Forelimb muscle (tissue), 1 donor: ENCODE measurements around the gene COLGALT1. TPM values are rescaled to one million over a fixed set of nuclear protein-coding genes. Genes with fewer than 3 reads are reported as not detected.
"Not testable (repeated sequence)": the region's sequence is repeated elsewhere in the genome, so short reads cannot be mapped to it uniquely, and the experiment has no call there.

Source experiments
- DNase-seq: peaks from one replicate; pipeline ENCODE4 v3.0.0-alpha.2; 2013; ENCODE audit warnings: low read depth
- polyA plus RNA-seq: library from polyadenylated mRNA; unstranded; fragments of 120-200 nt; gene quantifications from one replicate; pipeline ENCODE4 v1.2.1, GENCODE V29; 2013; ENCODE audit not compliant: insufficient read length

The COLGALT1 gene
- polyA plus RNA-seq, 1 donor: 67.4 TPM

DNA sequence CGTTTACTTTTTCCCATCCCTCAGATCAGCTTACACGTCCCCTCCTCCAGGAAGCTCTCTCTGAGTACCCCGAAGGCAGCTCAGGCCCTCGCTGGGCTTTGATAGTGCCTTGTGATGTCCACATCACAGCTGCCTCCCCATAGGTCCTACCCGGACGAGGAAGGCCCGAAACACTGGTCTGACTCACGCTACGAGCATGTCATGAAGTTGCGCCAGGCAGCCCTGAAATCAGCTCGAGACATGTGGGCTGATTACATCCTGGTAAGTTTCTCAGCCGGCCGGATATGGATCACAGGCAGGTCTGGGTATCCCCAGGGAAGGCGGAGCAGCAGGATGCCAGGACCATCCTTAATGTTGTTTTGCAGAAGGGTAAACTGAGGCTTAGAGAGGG, 4.8 kb downstream of the COLGALT1 start:
- no peak for DNase-seq

GRCh38 chr19:17562097-17562496, 6.6 kb downstream of the COLGALT1 start:
- no peak for DNase-seq

DNA sequence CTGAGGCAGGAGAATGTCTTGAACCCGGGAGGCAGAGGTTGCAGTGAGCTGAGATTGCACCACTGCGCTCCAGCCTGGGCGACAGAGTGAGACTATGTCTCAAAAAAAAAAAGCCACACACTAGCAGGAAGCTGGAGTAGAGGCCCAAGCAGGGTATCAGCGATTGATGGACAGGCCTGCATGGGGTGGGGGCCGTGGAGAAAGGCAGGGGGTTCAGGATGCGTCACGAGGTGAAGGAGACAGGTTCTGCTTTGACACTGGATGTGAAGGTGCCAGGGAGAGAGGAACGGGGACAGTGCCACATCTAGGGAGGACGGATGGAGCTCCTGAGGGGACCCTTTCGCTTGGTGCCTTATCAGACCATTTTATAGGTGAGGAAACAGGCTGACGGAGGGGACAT, 7.1 kb downstream of the COLGALT1 start:
- DNase-seq: no peak

DNA sequence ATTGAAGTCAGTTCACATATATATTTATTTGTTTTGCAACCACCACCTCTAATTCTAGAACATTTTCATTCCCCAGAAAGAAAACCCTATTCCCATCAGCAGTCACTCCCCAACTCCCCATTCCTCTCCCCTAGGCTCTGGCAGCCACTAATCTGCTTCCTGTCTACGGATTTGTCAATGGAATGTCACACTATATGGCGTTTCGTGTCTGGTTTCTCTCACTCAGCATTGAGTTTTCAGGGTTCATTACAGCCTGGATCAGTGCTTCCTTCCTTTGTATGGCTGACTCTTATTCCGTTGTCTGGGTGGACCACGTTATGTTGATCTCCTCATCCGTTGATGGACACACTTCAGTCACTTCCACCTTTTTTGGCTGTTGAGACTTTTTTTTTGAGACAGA, 9.3 kb downstream of the COLGALT1 start:
- no peak for DNase-seq

- no peak for DNase-seq
Observed at GRCh38 chr19:17565611-17566010, 10.2 kb downstream of the COLGALT1 start.

GRCh38 chr19:17567940-17568339, 12.5 kb downstream of the COLGALT1 start:
- no peak for DNase-seq

DNA sequence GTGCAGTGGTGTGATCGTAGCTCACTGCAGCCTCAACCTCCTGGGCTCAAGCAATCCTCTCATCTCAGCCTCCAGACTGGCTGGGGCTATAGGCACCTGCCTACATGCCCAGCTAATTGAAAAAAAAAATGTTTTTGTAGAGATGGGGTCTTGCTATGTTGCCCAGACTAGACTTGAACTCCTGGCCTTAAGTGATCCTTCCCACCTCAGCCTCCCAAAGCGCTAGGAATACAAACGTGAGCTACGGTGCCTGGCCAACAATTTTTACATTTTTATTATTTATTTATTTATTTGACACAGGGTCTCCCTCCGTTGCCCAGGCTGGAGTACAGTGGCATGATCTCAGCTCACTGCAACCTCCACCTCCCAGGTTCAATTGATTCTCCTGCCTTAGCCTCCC, 14.8 kb downstream of the COLGALT1 start:
- not testable (repeated sequence) for DNase-seq

GRCh38 chr19:17570791-17571190, 15.3 kb downstream of the COLGALT1 start:
- DNase-seq: no peak

- no peak for DNase-seq
Observed at GRCh38 chr19:17572638-17573037, 17.2 kb downstream of the COLGALT1 start.

DNA sequence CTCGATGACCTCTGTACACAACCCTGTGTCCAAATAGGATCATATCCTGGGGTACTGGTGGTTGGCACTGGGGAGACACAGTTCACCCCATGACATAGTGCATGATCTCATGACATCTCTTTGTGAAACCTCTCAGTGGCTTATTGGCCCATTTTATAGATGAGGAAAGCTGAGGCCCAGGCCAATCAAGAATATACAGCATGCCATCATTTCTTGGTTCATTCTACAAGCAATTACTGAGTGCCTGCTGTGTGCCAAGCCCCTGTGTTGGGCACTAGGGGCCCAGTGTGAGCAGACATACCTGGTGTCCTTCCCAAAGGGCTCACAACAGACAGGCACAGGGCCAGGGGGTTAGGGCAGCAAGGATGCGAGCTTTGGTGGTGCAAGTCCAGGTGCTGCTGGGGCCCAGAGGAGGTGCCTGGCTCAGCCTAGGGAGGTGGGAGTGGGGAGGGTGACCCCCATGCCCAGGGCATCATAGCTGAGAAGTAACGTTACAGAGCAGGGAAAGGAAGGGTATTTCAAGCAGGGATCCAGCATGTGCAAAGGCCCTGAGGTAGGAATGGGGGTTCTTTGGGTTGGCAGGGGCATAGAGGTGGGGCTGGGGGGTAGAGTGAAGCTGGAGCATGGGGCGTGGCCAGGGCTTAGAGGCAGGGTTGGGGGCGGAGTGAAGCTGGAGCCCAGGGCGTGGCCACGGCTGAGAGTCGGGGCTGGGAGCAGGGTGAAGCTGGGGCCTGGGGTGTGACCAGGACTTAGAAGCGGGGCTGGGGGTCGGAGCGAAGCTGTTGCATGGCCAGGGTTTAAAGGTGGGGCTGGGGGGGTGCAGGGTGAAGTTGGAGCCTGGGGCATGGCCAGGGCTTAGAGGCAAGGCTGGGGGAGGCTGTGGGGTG, 20.7 kb downstream of the COLGALT1 start:
- no peak for DNase-seq

DNA sequence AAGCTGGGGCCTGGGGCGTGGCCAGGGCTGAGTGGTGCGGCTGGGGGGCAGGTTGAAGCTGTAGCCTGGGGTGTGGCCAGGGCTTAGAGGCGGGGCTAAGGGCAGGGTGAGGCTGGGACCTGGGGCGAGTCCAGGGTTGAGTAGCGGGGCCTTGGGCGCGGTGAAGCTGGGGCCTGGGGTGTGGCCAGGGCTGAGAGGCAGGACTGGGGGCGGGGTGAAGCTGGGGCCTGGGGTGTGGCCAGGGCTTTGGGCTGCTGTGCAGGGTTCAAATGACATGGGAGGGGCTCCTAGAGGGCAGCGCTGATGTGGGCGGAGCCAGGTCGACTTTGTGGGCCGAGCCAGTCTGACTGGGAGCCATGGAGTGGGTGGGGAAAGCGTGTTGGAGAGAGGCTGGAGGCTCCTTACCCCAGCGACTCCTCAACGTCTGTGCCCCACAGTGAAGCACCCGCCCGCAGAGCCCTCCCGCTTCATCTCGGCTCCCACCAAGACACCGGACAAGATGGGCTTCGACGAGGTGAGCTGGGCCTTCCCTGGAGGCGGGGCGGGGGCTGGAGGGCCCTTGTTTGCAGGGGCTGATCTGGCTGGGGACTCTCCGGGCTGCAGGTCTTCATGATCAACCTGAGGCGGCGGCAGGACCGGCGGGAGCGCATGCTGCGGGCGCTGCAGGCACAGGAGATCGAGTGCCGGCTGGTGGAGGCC, 21.5 kb downstream of the COLGALT1 start:
- DNase-seq: no peak

DNA sequence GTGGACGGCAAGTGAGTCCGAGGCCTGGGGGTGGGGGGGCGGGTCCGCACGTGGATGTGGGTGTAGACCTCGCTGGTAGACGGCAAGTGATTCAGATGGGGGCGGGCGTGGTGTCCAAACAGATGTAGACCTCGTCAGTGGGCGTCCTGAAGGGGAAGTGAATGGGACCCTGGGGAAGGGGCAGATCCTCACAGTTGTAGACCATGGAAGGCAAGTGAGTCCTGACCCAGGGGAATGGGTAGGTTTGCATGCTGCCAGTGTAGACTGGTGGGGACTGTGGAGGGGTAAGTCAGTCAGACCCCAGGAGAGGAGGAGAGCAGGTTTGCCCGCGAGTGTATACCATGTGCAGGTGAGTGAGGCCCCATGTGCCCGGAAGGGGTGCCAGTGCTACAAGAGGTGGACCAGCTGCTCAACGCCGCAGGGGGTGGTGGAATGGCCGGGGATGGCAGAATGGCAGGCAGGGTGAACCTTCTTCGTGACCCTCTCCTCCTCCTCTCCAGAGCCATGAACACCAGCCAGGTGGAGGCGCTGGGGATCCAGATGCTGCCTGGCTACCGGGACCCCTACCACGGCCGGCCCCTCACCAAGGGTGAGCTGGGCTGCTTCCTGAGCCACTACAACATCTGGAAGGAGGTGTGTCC, 22.1 kb downstream of the COLGALT1 start:
- no peak for DNase-seq

GRCh38 chr19:17579661-17580244, 24.3 kb downstream of the COLGALT1 start:
- DNase-seq: no peak

DNA sequence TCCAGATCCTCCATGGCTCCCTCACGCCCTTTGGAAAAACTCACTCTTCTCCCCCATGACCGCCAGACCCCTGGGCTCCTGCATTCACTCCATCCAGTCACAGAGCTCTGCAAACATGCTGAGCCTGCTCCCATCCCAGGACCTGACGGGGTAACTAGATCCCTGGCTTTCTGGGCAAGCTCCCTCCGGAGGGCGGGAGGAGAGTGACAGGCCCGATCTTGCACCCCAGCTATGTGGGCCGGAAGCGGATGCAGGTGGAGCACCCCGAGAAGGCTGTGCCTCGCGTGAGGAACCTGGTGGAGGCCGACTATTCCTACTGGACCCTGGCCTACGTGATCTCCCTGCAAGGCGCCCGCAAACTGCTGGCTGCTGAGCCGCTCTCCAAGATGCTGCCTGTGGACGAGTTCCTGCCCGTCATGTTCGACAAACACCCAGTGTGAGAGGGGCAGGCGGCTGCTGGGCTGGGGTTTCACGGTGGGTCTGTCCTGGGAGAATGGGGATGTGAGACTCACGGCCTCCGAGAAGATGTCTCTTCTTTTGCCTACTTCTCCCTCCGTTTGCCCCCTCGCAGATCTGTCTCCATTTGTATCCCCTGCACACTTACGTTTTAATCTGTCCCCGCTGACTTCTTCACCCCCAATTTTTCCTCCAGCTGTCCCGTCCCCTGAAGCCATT, 25.2 kb downstream of the COLGALT1 start:
- no peak for DNase-seq

GRCh38 chr19:17581211-17581874, 25.9 kb downstream of the COLGALT1 start:
- DNase-seq: no peak

DNA sequence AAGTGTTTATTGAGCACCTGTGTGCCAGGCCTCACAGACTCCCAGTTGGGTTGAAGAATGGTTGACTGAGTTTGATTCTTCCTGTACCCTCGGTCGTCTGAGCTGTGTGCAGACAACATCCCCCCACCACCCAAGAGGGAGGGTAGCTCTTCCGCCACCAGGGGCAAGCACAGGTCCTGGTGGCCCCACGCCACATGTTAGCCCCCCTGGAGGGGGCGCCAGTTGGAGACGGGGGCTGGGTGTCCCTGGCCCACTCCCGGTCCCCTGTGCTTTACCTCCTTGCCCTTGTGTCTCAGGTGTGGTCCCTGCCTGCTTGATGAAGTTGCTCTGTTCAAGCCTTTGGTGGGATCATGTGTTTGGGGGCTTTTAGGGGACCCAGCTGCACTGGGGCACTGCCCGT, 27.2 kb downstream of the COLGALT1 start:
- DNase-seq: no peak

GRCh38 chr19:17584132-17584531, 28.7 kb downstream of the COLGALT1 start:
- DNase-seq: no peak

- DNase-seq: not testable (repeated sequence)
Observed at GRCh38 chr19:17585395-17585794, 29.9 kb downstream of the COLGALT1 start.

DNA sequence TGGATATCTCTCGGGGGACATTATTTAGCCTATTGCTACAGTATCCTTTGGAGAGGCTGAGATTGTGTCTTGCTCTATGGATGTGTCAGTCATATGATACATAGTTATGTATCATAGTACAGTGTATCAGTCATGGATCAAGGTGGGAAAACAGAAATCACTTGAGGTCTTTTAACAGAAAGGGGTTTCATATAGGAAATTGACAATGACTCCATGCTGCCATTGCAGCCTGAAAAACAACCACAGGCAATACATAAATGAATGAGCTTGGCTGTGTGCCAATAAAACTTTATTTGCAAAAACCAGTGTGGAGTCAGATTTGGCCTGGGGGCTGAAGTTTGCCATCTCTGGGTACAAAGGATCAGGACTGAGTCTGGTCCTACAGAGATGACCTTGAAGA, 35.4 kb downstream of the COLGALT1 start:
- DNase-seq: no peak

GRCh38 chr19:17594296-17594695, 38.8 kb downstream of the COLGALT1 start:
- DNase-seq: not testable (repeated sequence)

- DNase-seq: not testable (repeated sequence)
Observed at GRCh38 chr19:17598063-17598462, 42.6 kb downstream of the COLGALT1 start.
